Measurements from ENCODE around the gene C1QA.

GRCh38 chr1:22658385-22659163 is 22.1 kb downstream of the C1QA start:
- TF ChIP-seq CTCF (IDR thresholded peaks at IDR 0.05) = no peak
- no peak for TF ChIP-seq POLR2A (IDR thresholded peaks at IDR 0.05)

All from Peyer's patch (tissue), 4 donors.